HG02588 (cell line): ENCODE results near the gene PIEZO2.

Experiments
- ATAC-seq: cut with Tn5 transposase; IDR thresholded peaks from one replicate; pipeline ENCODE4 v1.9.1; 2021; ENCODE audit warnings: mild to moderate bottlenecking, moderate library complexity; ENCODE audit not compliant: unreplicated experiment

The PIEZO2 gene

DNA sequence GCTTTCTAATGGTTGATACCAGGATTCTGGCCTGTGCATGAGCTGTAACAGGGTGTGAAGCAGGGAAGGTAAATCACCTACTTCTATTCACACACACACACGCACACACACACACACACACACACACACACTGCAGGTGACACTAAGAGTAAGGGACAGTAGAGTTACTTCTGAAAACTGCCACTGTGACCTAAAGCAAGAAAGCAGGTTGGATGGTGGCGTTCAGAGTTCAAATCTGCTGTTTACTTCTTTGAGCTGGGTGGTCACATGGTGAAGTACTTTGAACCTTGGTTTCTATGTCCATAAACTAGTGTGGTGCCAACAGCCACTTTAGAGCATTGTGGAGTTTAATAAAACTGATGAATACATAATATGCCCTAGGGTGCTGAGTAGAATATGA, 248.0 kb downstream of the PIEZO2 start:
- no peak for ATAC-seq

DNA sequence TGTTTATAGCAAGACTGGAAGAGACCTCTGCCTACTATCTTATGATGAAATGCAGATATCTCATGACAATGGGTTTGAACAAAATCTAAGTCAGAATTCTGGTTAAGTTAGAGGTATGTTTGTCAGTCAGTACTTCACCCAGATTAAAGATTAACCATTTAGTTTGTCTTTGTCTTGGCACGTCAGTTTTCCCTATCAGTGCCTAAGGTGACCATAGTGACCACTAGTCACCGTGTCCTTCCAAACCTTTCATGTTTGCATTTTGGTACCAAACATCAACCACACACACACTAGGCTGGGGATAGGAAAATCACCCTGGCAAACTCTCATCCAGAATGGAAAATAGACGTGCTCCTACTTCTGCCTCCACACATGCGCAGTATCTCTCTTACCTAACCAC, 248.9 kb downstream of the PIEZO2 start:
- ATAC-seq: no peak

DNA sequence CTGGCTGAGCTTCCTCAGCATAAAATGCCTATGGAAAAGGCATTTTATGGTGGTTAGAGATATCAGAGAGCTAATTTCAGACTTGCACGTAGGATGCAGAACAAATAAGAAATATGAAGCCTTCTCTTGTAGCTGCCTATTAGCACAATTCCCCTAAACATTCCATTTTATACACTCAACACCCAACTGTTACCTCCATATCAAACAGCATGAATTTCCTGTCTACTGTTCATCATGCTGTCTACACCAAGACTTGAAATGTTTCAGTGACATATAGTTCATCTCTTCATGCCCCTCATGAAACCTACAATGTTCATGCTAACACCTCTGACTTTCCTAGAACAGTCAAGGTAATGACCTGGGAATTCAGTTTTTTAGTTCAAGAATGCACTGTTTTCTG, 249.9 kb downstream of the PIEZO2 start:
- no peak for ATAC-seq

DNA sequence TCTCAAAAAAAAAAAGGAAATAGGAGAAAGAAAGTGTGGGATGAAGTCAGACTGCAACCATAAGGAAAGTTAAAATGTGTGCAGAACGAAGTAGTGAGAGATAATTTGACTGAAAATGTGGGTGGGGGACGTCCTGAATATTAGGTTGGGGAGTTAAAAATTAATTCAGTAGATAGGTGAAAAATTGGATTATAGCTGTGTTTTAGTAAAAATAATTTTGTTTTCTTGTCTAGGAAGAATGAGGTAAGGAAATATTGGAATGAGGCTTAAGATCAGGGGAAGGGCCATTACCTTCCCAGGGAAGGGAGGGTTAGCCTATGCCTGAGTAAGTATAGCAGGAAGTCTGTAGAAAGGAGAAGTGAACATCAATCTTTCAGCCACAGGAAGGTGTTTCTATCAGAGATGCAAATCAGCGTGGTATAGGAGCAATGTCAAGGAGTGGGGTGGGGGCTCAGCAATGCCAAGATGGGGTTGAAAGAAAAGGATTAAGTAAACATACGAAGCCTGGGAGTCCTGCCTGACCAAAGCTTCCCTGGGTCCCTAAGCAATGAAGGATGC, 250.9 kb downstream of the PIEZO2 start:
- ATAC-seq: no peak

DNA sequence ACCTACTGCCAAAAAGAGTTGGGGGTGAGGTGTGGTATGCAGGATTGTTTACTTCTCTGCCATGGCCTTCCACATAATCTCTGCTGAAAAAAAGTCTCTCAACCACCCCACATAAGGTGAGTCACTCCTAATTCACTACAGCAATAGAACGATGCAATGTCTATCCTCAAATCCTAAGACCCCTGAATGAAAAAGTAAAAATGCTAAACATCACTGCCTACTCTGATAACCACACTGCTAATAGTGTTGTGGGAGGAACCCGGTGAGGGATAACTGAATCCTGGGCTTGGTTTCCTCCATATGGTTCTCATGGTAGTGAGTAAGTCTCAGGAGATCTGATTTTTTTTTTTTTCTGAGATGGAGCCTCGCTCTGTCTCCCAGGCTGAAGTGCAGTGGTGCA, 252.5 kb downstream of the PIEZO2 start:
- no peak for ATAC-seq

DNA sequence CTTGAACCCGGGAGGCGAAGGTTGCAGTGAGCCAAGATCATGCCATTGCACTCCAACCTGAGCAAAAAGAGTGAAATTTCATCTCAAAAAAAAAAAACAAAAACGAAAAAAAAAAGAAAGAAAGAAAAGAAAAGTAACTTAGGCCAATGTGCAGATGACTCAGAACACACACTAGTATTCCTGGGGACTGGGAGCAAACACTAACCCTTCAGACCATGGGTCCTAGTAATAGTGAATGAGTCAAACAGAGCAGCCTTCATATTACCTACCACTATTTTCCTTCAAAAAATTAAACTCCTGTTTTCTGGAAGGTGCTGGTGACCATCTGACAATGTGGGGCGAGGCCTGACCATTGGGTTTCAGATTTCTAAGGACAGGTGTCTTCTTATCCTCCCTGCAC, 253.4 kb downstream of the PIEZO2 start:
- ATAC-seq: no peak

DNA sequence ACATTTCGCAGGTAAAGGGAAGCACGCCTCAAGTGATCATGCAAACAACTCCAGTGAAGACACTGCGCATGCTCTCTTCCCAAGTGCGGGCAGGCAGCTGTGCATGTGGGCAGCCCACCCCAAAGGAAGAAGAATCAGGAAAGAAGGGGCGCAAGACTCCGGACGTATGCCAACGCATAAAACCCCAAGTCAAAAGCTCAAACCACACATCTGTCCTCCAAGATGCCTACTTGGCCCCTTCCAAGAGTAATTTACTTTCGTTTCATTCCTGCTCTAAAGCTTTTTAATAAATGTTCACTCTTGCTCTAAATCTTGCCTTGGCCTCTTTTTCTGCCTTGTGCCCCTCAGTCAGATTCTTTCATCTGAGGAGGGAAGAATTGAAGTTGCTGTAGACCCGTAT, 254.9 kb downstream of the PIEZO2 start:
- ATAC-seq: no peak

DNA sequence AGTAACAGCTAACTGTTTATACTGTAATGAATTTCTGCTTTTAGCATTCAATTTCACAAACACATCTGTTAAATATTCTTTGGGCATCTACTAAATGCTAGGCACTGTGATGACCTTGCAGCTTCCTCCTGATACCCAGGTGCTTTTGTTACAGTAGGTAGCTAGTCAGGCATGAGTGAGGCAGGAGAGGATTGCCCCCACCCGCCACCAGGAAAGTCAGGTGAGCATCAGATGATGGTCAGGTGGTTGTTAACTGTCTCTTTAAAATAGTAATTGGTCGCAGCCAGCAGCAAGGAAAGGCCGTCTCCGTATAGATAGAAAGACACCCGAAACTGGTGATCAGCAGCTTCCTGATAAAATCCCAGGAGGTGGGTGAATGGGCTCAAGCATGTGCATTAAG, 255.6 kb downstream of the PIEZO2 start:
- ATAC-seq: no peak

DNA sequence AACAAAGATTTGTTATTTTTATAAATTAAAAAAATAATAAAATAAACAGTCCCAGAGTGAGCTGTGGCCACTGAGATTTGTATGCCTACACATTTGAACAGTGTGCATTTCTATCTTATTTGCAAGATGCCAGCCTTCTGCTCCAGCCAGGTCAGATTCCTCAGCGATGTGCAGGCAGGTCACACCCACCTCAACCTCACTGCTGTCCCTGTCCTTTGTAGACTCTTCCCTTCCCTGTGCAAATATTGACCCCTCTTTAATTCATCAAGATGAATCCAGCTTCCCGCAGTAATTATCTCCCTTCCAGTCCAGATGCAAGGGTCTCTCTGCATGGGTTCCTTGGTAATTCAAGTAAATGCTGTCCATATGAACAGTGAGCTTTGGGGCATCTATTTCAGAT, 256.2 kb downstream of the PIEZO2 start:
- ATAC-seq: no peak

DNA sequence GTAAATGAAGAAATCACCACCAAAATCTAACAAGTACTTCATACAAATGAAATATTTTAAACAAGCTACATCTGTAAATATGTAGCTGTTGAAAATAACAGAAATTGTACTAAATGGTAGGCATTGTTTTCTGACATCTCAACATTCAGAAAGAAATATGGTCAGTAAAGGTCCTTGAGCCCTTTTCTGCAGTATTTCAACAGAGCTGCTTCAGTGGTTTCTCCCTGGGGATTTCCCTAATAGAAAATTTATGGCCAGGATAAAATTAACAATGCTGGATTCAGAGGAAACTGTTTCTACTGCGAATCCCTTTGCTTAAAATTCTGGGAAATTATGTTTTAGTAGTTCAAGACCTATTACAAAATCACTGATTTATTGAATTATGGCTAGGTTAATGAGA, 256.6 kb downstream of the PIEZO2 start:
- no peak for ATAC-seq

DNA sequence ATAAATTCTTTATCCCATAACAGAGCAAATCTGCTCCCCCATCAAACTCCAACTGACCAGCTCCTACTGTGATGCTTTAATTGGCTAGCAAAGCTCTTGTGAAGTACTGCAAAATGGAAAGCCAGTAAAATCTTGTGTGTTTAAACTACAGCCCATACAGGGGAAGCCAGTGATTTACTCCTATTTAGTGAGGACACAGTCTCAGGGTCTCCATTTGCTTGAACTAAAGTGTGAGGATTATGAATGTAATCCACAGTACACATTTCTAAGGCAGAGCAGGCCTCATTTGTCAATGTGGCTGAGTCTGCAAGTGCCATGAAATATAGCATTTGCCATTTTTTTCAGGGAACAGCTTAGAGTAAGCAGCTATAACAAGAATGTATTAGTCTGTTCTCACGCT, 259.3 kb downstream of the PIEZO2 start:
- no peak for ATAC-seq

DNA sequence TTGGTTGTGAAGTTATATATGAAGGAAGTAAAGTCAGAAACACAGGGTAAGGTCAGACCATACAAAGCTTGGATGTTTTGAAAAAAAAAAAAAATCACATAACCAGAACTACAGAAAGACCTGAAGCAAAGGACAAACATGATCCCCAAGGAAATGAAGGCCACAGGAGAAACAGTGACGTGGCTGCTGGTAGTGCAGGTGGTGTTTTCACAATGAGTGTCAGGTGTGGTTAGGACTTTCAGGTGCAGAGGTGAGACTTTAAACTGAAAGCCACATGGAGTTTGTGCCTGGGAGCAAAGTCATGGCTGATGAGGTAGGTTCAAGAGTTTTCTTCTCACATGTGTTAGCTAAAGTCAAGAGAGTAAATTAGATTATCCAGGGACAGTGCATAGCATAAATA, 270.7 kb downstream of the PIEZO2 start:
- peak; percentile 96 for ATAC-seq

DNA sequence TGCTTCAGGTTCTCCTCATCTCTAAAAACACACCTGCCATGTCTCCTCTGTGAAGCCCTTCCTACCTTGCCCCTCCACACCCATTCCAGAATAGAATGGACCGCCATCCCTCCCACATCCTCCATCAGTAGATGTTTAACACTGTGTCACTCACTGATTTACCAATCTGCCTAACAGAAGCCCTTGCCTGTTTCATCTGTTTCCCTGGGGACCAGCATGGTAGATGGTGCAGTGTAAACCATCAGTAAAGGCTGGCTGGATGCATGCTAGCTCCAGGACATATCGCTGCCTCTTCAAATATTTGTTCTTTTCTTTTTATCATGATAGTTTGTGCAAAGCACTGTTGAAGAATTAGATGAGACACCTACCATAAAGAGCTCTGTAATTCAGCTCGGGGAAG, 271.4 kb downstream of the PIEZO2 start:
- ATAC-seq: peak; percentile 34

DNA sequence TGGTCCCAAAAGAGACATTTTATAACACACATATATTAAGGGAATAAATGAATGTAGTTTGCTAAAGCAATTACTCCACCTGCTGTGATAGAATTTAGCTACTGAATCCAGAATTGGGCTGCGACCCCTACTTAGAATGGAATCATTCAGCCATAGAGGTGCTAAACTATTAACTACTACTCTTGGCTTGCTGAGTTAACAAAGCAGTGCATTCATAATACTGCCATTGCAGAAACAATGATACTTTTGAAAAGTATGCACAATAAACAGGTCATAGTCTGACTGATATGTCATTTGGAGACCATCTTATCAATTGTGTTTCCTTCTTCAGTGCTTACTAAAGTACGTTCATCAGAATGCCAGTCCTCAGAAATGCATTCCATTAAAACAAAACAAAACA, 273.6 kb downstream of the PIEZO2 start:
- ATAC-seq: no peak

DNA sequence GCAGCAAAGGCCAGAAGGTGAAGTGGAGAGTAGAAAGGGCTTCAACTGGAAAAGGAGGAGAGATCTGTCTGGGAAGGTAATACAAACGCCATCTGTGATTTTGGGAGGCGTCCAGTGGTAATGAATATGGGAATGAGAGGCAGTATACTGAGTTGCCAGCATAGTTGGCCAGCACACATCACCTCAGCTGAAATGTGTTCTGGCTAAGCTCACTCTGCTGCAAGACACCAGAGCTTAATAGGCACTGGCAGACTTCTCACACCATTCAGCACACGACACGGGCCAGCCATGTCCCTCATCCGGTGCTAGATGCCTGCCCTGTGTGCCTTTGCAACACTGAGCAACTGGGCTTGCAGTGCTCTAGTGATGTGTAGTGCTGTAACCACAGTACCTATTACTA, 277.1 kb downstream of the PIEZO2 start:
- ATAC-seq: no peak

DNA sequence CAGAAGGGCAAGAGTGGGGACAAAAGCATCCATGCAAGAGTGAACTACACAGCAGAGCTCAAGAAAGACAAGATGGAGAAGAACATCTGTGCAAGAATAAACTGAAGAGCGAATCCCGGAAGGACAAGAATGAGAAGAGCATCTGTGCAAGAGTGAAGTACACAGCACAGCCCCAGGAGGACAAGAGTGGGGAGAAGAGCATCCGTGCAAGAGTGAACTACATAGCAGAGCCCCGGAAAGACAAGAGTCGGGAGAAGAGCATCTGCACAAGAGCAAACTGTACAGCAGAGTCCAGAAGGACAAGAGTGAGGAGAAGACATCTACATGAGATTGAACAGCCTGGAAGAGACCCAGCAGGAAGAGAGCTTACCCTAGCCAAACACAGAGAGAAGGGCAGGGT, 284.6 kb downstream of the PIEZO2 start:
- ATAC-seq: no peak

DNA sequence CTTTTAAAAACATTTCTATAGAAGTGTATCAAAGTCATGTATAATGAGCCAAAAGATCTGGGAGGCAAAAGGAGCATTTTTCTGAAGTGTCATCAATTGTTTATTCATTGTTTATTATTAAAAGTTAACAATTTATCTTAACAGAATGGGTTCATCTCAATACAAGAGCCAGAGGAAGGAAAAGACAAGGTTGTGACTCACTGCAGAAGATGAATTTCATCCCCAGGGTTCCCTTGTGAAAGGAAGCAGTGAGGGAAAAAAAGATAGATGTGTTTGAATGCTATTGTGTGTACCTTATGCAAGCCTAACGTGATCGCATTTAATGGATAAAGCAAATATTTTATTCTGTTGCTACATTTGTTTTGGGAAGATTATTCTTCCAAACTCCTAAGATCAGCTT, 286.3 kb downstream of the PIEZO2 start:
- ATAC-seq: no peak

DNA sequence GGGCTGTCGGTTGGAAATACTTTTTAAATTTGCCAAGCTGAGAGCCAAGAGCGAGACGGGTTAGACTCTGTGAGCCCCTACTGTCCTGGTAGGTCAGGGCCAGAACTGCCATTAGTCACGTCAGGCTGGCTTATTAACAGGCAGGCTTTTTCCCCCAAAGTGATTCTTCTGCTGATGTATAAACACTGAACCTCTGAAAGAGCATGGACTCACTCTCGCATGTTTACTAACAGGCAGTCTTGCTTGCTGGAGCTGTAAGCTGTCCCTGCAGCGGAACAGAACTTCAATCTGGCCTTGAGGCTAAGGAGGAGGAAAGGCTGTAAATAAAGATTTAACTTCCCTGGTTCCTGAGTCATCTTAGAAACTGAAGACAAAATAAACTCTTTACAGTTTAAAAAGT, 288.4 kb downstream of the PIEZO2 start:
- ATAC-seq: no peak

DNA sequence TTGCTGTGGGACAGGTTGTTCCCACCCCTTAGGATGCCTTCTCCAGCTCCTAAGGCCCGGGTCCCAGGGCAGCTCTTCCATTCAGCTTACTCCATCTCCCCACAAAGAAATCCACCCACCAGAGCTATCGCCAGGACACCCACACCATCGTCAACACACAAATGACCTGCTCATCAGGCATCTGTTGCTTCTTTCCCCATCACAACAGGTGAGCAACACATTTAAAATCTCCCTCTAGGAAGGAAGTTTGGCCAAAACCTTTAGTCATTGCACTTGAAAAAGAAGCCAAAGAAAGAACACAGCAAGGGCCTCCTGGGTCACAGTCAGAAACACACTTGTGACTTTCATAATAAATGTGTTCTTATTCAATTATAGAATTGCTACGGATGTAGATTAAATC, 289.0 kb downstream of the PIEZO2 start:
- no peak for ATAC-seq

DNA sequence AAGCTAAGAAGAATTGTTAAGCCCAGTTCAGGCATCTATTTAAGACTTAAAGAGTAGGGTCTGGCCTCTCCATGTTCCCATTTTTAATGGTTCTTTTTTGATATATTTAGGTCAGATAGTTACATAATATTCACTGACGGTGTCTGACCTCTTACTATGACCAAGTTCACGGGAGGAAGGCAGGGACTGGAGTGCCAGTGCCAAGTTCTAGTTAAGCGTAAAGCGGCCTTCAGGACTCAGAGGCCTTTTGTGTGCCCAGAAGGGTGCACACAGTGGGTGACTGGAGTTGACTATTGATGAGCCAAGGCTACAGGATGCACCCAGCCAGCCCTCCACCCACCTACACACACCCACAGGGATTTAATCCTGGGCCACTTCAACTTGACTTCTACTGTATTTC, 290.9 kb downstream of the PIEZO2 start:
- no peak for ATAC-seq

DNA sequence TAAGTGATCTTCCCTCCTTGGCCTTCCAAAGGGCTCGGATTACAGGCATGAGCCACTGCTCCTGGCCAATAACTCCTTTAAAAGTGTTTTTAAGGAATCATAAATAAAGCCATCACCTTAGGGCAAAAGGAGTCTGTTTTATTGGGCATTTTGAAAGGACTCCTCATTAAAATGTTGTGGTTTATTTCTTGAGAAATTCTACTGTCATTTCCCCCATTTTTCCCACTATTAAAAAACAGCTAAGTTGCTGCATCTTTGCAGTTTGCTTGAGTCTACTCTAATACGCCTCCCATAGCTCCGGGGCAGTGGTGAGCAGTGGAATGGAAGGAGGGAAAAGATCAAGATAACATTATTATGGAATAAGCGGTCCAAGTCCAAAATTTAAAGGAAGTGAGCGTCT, 293.2 kb downstream of the PIEZO2 start:
- no peak for ATAC-seq

DNA sequence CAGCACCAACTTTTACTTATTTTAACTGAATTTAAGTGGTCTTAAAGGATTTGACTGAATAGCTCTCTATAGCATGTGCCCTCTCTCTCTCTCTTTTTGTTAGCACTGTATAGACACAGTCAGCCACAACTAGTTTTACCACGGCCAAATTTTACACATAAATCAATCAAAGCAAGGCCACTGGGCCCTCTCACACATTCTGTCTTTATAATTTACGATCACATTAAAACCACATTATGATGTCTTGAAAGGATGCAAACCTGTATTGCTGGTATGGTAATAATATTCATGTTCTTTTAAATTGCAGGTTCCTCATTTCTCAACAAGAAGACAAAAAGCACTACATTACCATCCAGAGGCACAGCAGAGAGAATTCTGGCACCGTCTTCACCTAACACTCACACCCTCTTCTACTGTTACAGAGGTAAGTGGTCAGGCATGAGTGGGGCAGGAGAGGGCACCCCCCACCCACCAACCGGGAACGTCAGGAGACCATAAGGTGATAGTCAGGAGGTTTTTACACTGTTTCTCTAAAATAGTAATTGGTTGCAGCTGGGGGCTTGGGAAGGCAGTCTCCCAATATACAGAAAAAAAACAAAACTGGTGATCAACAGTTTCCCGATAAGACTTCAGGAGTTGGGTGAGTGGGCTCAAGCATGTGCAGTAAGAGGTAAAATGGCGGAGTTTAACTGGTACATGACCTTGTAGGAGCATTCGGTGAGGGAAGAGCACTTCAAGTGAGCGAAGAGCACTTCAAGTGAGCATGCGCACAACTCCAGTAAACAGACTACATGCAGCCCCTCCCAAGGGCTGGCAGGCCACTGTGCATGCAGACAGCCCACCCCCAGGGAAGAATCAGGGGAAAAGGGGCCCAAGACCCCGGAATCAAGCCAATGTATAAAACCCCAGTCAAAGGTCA, 296.7 kb downstream of the PIEZO2 start:
- ATAC-seq: no peak

DNA sequence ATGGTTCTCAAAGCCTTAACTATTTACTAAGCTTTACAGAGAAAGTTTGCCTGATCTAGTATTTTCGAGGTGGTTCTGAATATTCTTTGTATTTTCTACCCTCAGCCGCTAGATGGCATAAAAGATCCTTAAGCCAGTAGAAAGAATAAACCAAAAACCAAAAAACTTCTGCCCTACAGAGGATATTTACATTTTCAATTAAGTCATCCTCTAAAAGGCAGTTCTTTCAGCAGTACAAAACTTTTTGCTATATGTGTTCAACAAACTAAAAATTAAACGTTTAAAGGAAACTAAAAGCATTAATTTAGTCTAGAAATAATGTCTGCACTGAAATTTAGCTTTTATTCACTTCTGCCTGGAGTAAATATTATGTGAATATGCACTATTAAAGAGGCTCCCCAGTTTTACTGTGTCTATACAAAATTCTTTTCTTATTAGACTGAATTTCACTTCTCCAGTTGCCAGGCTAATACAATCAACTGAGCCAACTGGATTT, 297.5 kb downstream of the PIEZO2 start:
- no peak for ATAC-seq
